ENCODE results near the gene TRMT61B.

Gene TRMT61B

GRCh38 chr2:28870146-28870891, at the start of gene TRMT61B:
TSS of gene TRMT61B (minus strand) at chr2:28870309. CDS start at chr2:28870277, 32 bp downstream.
- DNase-seq: peak; percentile 98

- no peak for DNase-seq
Observed at GRCh38 chr2:28915939-28916338, 45.8 kb upstream of the TRMT61B start.

GRCh38 chr2:28909655-28910353, 39.7 kb upstream of the TRMT61B start:
- DNase-seq: no peak

GRCh38 chr2:28908172-28908571, 38.1 kb upstream of the TRMT61B start:
- no peak for DNase-seq

GRCh38 chr2:28906821-28907220, 36.7 kb upstream of the TRMT61B start:
- no peak for DNase-seq

GRCh38 chr2:28906376-28906775, 36.3 kb upstream of the TRMT61B start:
- DNase-seq: no peak

- DNase-seq: no peak
Observed at GRCh38 chr2:28905533-28905932, 35.4 kb upstream of the TRMT61B start.

GRCh38 chr2:28904802-28905457, 34.8 kb upstream of the TRMT61B start:
- no peak for DNase-seq

- no peak for DNase-seq
Observed at GRCh38 chr2:28904295-28904694, 34.2 kb upstream of the TRMT61B start.

GRCh38 chr2:28902584-28902983, 32.5 kb upstream of the TRMT61B start:
- no peak for DNase-seq

- DNase-seq: no peak
Observed at GRCh38 chr2:28901841-28902240, 31.7 kb upstream of the TRMT61B start.

- no peak for DNase-seq
Observed at GRCh38 chr2:28901202-28901601, 31.1 kb upstream of the TRMT61B start.

GRCh38 chr2:28898048-28898447, 27.9 kb upstream of the TRMT61B start:
- DNase-seq: no peak

GRCh38 chr2:28896906-28897305, 26.8 kb upstream of the TRMT61B start:
- DNase-seq: no peak

- peak; percentile 57 for DNase-seq
Observed at GRCh38 chr2:28895189-28895893, 25.2 kb upstream of the TRMT61B start.

GRCh38 chr2:28894470-28895188, 24.5 kb upstream of the TRMT61B start, which contains the start of gene WDR43:
TSS of gene WDR43 (plus strand) at chr2:28894667. CDS start at chr2:28894699, 32 bp downstream.
- DNase-seq: peak; percentile 98

GRCh38 chr2:28893488-28893887, 23.4 kb upstream of the TRMT61B start:
- DNase-seq: no peak

- no peak for DNase-seq
Observed at GRCh38 chr2:28880193-28880592, 10.1 kb upstream of the TRMT61B start.

- DNase-seq: no peak
Observed at GRCh38 chr2:28871620-28872019, 1.5 kb upstream of the TRMT61B start.

GRCh38 chr2:28869494-28870145, 489 bp downstream of the TRMT61B start:
- peak; percentile 14 for DNase-seq

GRCh38 chr2:28868611-28869010, 1.5 kb downstream of the TRMT61B start:
- no peak for DNase-seq

- no peak for DNase-seq
Observed at GRCh38 chr2:28855977-28856376, 14.1 kb downstream of the TRMT61B start.

Data from activated naive CD4-positive, alpha-beta T cell treated with Interleukin-2 at 50 U/mL for 16 hours (primary cell).